CD4-positive, alpha-beta T cell (primary cell): ENCODE measurements around the gene RHBDL3. TPM values are rescaled to one million over a fixed set of nuclear protein-coding genes. Genes with fewer than 3 reads are reported as not detected.

Experiments used
- ATAC-seq: fragments of 200-7000 bp; cut with Tn5 transposase; one replicate; pipeline ENCODE4 v1.10.0; 2022; ENCODE audit warnings: mild to moderate bottlenecking; ENCODE audit not compliant: poor library complexity
- CTCF ChIA-PET: fragments of 350-600 bp; sonication (Branson Sonifier 250); formaldehyde crosslinking; loops from one replicate; lab custom pipeline; 2021; ENCODE audit warnings: antibody characterized with exemption, inconsistent platforms; lab: Charles Lee
- POLR2A ChIA-PET: fragments of 350-600 bp; sonication (Branson Sonifier 250); formaldehyde crosslinking; loops from one replicate; lab custom pipeline; 2021; ENCODE audit warnings: antibody characterized with exemption, inconsistent platforms; lab: Charles Lee
- DNase-seq, 14 experiments: peaks; one replicate each; pipeline ENCODE4 v3.0.0-alpha.2; 2013 to 2020; ENCODE audit warnings: mixed read lengths in 2 of 14
- H3K27ac ChIP-seq, 2 donors: one replicate each; pipeline versions ENCODE4 v1.5.1 to v1.7.0; 2013; ENCODE audit warnings: low read length in 2 of 2, low read depth in 1 of 2, mild to moderate bottlenecking in 1 of 2
- H3K27me3 ChIP-seq, 2 experiments: 1 replicate in 1 of 2; 2 replicates in 1 of 2; pipeline versions ENCODE4 v1.6.1 to v1.7.0; 2013; ENCODE audit warnings: low read length in 2 of 2, control low read depth in 1 of 2, mild to moderate bottlenecking in 1 of 2, moderate library complexity in 1 of 2; ENCODE audit not compliant: insufficient read depth in 2 of 2, control insufficient read depth in 1 of 2
- H3K36me3 ChIP-seq: one replicate; pipeline ENCODE4 v1.6.1; 2013; ENCODE audit warnings: low read length, control low read depth; ENCODE audit not compliant: insufficient read depth
- H3K4me1 ChIP-seq: one replicate; pipeline ENCODE4 v1.6.1; 2013; ENCODE audit warnings: low read length, control low read depth; ENCODE audit not compliant: insufficient read depth
- H3K4me3 ChIP-seq: one replicate; pipeline ENCODE4 v1.5.1; 2013; ENCODE audit warnings: mild to moderate bottlenecking, low read length, moderate library complexity
- H3K9me3 ChIP-seq, 2 experiments: 1 replicate in 1 of 2; 2 replicates in 1 of 2; pipeline versions ENCODE4 v1.6.1 to v1.7.0; 2013; ENCODE audit warnings: low read length in 2 of 2, mild to moderate bottlenecking in 2 of 2, control low read depth in 1 of 2, moderate library complexity in 1 of 2; ENCODE audit not compliant: control insufficient read depth in 1 of 2, insufficient read depth in 1 of 2
- H3K27ac Mint-ChIP-seq: one replicate; pipeline ENCODE4 v1.8.0; 2020; ENCODE audit warnings: mixed read lengths
- H3K27me3 Mint-ChIP-seq: one replicate; pipeline ENCODE4 v1.8.0; 2021; ENCODE audit warnings: mixed read lengths
- H3K36me3 Mint-ChIP-seq: one replicate; pipeline ENCODE4 v1.8.0; 2021; ENCODE audit warnings: low read depth, mixed read lengths
- H3K4me1 Mint-ChIP-seq: one replicate; pipeline ENCODE4 v1.8.0; 2021; ENCODE audit warnings: low read depth, mixed read lengths
- H3K4me3 Mint-ChIP-seq: one replicate; pipeline ENCODE4 v1.8.0; 2020; ENCODE audit warnings: mild to moderate bottlenecking, mixed read lengths
- H3K9me3 Mint-ChIP-seq: one replicate; pipeline ENCODE4 v1.8.0; 2020; ENCODE audit warnings: mixed read lengths
- CTCF ChIP-seq: fragments of 200-600 bp; IDR thresholded peaks from one replicate; pipeline ENCODE4 v1.8.0; 2022; ENCODE audit warnings: antibody characterized with exemption, mild to moderate bottlenecking
- intact Hi-C, 2 experiments: fragments of 100-400 bp; cut with DNase I in 1 of 2; cut with micrococcal nuclease in 1 of 2; formaldehyde crosslinking; loops; one replicate each; pipeline versions ENCODE4 v1.15.1 to v1.9.0; 2023 to 2025; cut with DNase I, micrococcal nuclease
- total RNA-seq, 174 experiments: library from RNA in 2 of 174; stranded (reverse) in 2 of 174; gene quantifications; one replicate each; pipeline ENCODE4 v1.2.3 and lab custom pipeline; 2021 to 2026

Gene RHBDL3
- total RNA-seq, 2 experiments from 2014 or later = 0.08 TPM; not detected in 1

- DNase-seq = no peak
These were observed 69.4 kb downstream of the RHBDL3 start for GRCh38 chr17:32335046-32335445.

GRCh38 chr17:32335687-32336086, 70.1 kb downstream of the RHBDL3 start:
- DNase-seq = no peak
- TF ChIP-seq CTCF = no peak
- no peak overlapping the region for H3K27ac Mint-ChIP-seq
- peaks cover 64% of the 10 kb centered on the region for H3K36me3 Mint-ChIP-seq
- H3K36me3 ChIP-seq = peaks cover 43% of the 10 kb centered on the region
- intact Hi-C loops = no loop called here
- ATAC-seq = no peak
- ChIA-PET CTCF (interaction anchor here (0.5 kb wide), 1 partner anchor 17 kb away, joined by 3 read pairs; no protein-coding TSS in a partner anchor), POLR2A (interaction anchor here (1.0 kb wide), 1 partner anchor 19 kb away, joined by 3 read pairs; no protein-coding TSS in a partner anchor)
- no peaks in the 10 kb centered on the region for H3K9me3 Mint-ChIP-seq
- peaks cover 5% of the 10 kb centered on the region for H3K4me1 Mint-ChIP-seq
- no peaks in the 10 kb centered on the region for H3K9me3 ChIP-seq
- peaks cover 2% of the 10 kb centered on the region for H3K4me1 ChIP-seq
- no peak overlapping the region for H3K4me3 Mint-ChIP-seq
- no peaks in the 10 kb centered on the region for H3K27me3 ChIP-seq
- no peak overlapping the region for H3K4me3 ChIP-seq
- no peaks in the 10 kb centered on the region for H3K27me3 Mint-ChIP-seq
- no peak overlapping the region for H3K27ac ChIP-seq

More at GRCh38 chr17:32335046-32335445, 69.4 kb downstream of the RHBDL3 start:
- intact Hi-C loops = no loop called here
- no peaks in the 10 kb centered on the region for H3K9me3 Mint-ChIP-seq
- no peak overlapping the region for H3K27ac ChIP-seq
- peaks cover 43% of the 10 kb centered on the region for H3K36me3 ChIP-seq
- H3K4me1 ChIP-seq = no peaks in the 10 kb centered on the region
- no peaks in the 10 kb centered on the region for H3K27me3 Mint-ChIP-seq
- peaks cover 61% of the 10 kb centered on the region for H3K36me3 Mint-ChIP-seq
- no peak overlapping the region for H3K4me3 Mint-ChIP-seq
- TF ChIP-seq CTCF = no peak
- ChIA-PET POLR2A (interaction anchor here (1.0 kb wide), 1 partner anchor 19 kb away, joined by 3 read pairs; no protein-coding TSS in a partner anchor), CTCF (no interaction called here)
- no peaks in the 10 kb centered on the region for H3K27me3 ChIP-seq
- H3K9me3 ChIP-seq = no peaks in the 10 kb centered on the region
- H3K4me3 ChIP-seq = no peak overlapping the region
- H3K27ac Mint-ChIP-seq = no peak overlapping the region
- H3K4me1 Mint-ChIP-seq = peaks cover 5% of the 10 kb centered on the region
- ATAC-seq = no peak

- POLR2A ChIA-PET = interaction anchor here (0.6 to 3.7 kb wide), 5 partner anchors 10 to 145 kb away, joined by 3 to 33 read pairs (median 4); partner anchors contain the start of genes CDK5R1, PSMD11 and ZNF207
These were observed 75.7 kb downstream of the RHBDL3 start for GRCh38 chr17:32341141-32341856.

More at GRCh38 chr17:32341141-32341856, 75.7 kb downstream of the RHBDL3 start:
- Histone ChIP-seq H3K4me3 (peak overlapping the region; percentile 67), H3K27me3 (no peaks in the 10 kb centered on the region), H3K27ac (peak overlapping the region; percentile 48 to 59), H3K4me1 (peaks cover 19% of the 10 kb centered on the region), H3K36me3 (peaks cover 19% of the 10 kb centered on the region), H3K9me3 (no peaks in the 10 kb centered on the region)
- intact Hi-C loops = loop anchor here in 1 of 2 experiments (5.0 to 10.0 kb wide), 3 partner anchors 336 to 536 kb away; partner anchors contain the start of genes LRRC37B and MYO1D
- Mint-ChIP-seq H3K9me3 (no peaks in the 10 kb centered on the region), H3K36me3 (peaks cover 30% of the 10 kb centered on the region), H3K27ac (peak overlapping the region; percentile 91), H3K4me3 (peak overlapping the region; percentile 99), H3K4me1 (peaks cover 28% of the 10 kb centered on the region), H3K27me3 (no peaks in the 10 kb centered on the region)
- peak; percentile 41 for TF ChIP-seq CTCF
- CTCF ChIA-PET = interaction anchor here (0.7 to 2.1 kb wide), 3 partner anchors 10 to 103 kb away, joined by 3 to 8 read pairs (median 7); partner anchors contain the start of genes PSMD11 and ZNF207
- DNase-seq (peak in 13 of 14 experiments; percentile 30 to 84 (median 42)), ATAC-seq (peak; percentile 57)
